Brain microvascular endothelial cell (primary cell): ENCODE results near the gene NUP62.

Experiments
- DNase-seq: peaks from one replicate; pipeline ENCODE4 v3.0.0-alpha.2; 2020
- H3K27ac ChIP-seq: fragments of 250-450 bp; sonication (Bioruptor Pico); 2 replicates; pipeline ENCODE4 v1.5.1; 2020; ENCODE audit warnings: mild to moderate bottlenecking, moderate library complexity
- H3K27me3 ChIP-seq: fragments of 250-450 bp; sonication (Bioruptor Pico); replicated peaks from 2 replicates; pipeline ENCODE4 v1.5.1; 2020; ENCODE audit warnings: mild to moderate bottlenecking
- H3K36me3 ChIP-seq: fragments of 250-450 bp; sonication (Bioruptor Pico); replicated peaks from 2 replicates; pipeline ENCODE4 v1.5.1; 2020; ENCODE audit warnings: mild to moderate bottlenecking
- H3K4me3 ChIP-seq: 2 replicates; pipeline ENCODE4 v1.5.1; 2011; ENCODE audit warnings: low read depth, mild to moderate bottlenecking, control low read depth, low read length, moderate library complexity
- CTCF ChIP-seq: IDR thresholded peaks from 2 replicates; pipeline ENCODE4 v1.5.1; 2011; ENCODE audit warnings: low read depth, mild to moderate bottlenecking, moderate library complexity, low read length, control low read depth, inconsistent platforms; ENCODE audit errors: missing control alignments
- in situ Hi-C: cut with HindIII; loops from 2 replicates; pipeline ENCODE4 v1.10.0; 2017; ENCODE audit warnings: low sequenced_read_pairs, low pct_ligation_motif_present

The NUP62 gene

GRCh38 chr19:49929121-49929610, at the start of gene NUP62, which contains the start of gene ATF5:
TSS of gene NUP62 (minus strand) at chr19:49929504. CDS start at chr19:49909807, 19,697 bp downstream.
TSS of gene ATF5 (plus strand) at chr19:49929205. CDS start at chr19:49930851, 1,646 bp downstream.
- H3K27ac ChIP-seq = peak within 1 kb of the TSS; percentile 86
- no peak for TF ChIP-seq CTCF
- peaks cover 22% of the 10 kb centered on the region for H3K36me3 ChIP-seq
- H3K4me3 ChIP-seq = peak within 1 kb of the TSS; percentile 96
- no peaks in the 10 kb centered on the region for H3K27me3 ChIP-seq
- in situ Hi-C loops = no loop called here
- peak; percentile 52 for DNase-seq

- DNase-seq = no peak
- Histone ChIP-seq H3K27ac (no peak overlapping the region), H3K4me3 (no peak overlapping the region), H3K27me3 (no peaks in the 10 kb centered on the region), H3K36me3 (no peaks in the 10 kb centered on the region)
- no peak for TF ChIP-seq CTCF
- in situ Hi-C loops = no loop called here
These were observed 49.0 kb upstream of the NUP62 start for GRCh38 chr19:49978324-49978723.

- Histone ChIP-seq H3K4me3 (no peak overlapping the region), H3K27ac (no peak overlapping the region), H3K36me3 (no peaks in the 10 kb centered on the region), H3K27me3 (no peaks in the 10 kb centered on the region)
- no peak for TF ChIP-seq CTCF
- no peak for DNase-seq
- in situ Hi-C loops = no loop called here
These were observed 48.6 kb upstream of the NUP62 start for GRCh38 chr19:49977881-49978280.

GRCh38 chr19:49977076-49977475, 47.8 kb upstream of the NUP62 start:
- Histone ChIP-seq H3K36me3 (no peaks in the 10 kb centered on the region), H3K27me3 (no peaks in the 10 kb centered on the region), H3K27ac (no peak overlapping the region), H3K4me3 (no peak overlapping the region)
- no peak for DNase-seq
- in situ Hi-C loops = no loop called here
- no peak for TF ChIP-seq CTCF

GRCh38 chr19:49976496-49976895, 47.2 kb upstream of the NUP62 start:
- DNase-seq = no peak
- in situ Hi-C loops = no loop called here
- Histone ChIP-seq H3K36me3 (no peaks in the 10 kb centered on the region), H3K27ac (no peak overlapping the region), H3K4me3 (no peak overlapping the region), H3K27me3 (no peaks in the 10 kb centered on the region)
- no peak for TF ChIP-seq CTCF

- Histone ChIP-seq H3K4me3 (no peak overlapping the region), H3K27me3 (no peaks in the 10 kb centered on the region), H3K27ac (no peak overlapping the region), H3K36me3 (no peaks in the 10 kb centered on the region)
- no peak for DNase-seq
- in situ Hi-C loops = no loop called here
- TF ChIP-seq CTCF = no peak
These were observed 45.7 kb upstream of the NUP62 start for GRCh38 chr19:49975051-49975450.
